GM19023 (cell line): Measurements from ENCODE around the gene PNPLA3.

ENCODE experiments used
- ATAC-seq: cut with Tn5 transposase; IDR thresholded peaks from one replicate; pipeline ENCODE4 v1.9.1; 2021; ENCODE audit warnings: mild to moderate bottlenecking, moderate library complexity; ENCODE audit not compliant: unreplicated experiment

The PNPLA3 gene

GRCh38 chr22:43921370-43921769, 2.2 kb upstream of the PNPLA3 start:
- ATAC-seq = no peak

GRCh38 chr22:43922123-43922522, 1.5 kb upstream of the PNPLA3 start:
- ATAC-seq = no peak

- ATAC-seq = no peak
Measured at GRCh38 chr22:43923191-43923590, 414 bp upstream of the PNPLA3 start.

- no peak for ATAC-seq
Measured at GRCh38 chr22:43924877-43925276, 1.3 kb downstream of the PNPLA3 start.

GRCh38 chr22:43925433-43926348, 2.1 kb downstream of the PNPLA3 start:
- no peak for ATAC-seq

- ATAC-seq = no peak
Measured at GRCh38 chr22:43926349-43926710, 2.7 kb downstream of the PNPLA3 start.

GRCh38 chr22:43928468-43928867, 4.9 kb downstream of the PNPLA3 start:
- no peak for ATAC-seq

GRCh38 chr22:43928908-43929307, 5.3 kb downstream of the PNPLA3 start:
- no peak for ATAC-seq

- no peak for ATAC-seq
Measured at GRCh38 chr22:43931771-43932170, 8.2 kb downstream of the PNPLA3 start.

- no peak for ATAC-seq
Measured at GRCh38 chr22:43941449-43941848, 17.8 kb downstream of the PNPLA3 start.

- no peak for ATAC-seq
Measured at GRCh38 chr22:43944670-43945430, 21.2 kb downstream of the PNPLA3 start.

GRCh38 chr22:43945632-43946383, 22.2 kb downstream of the PNPLA3 start:
- ATAC-seq = no peak

- ATAC-seq = no peak
Measured at GRCh38 chr22:43946384-43946667, 22.7 kb downstream of the PNPLA3 start.

- no peak for ATAC-seq
Measured at GRCh38 chr22:43948836-43949406, 25.3 kb downstream of the PNPLA3 start.

GRCh38 chr22:43951391-43951790, 27.8 kb downstream of the PNPLA3 start:
- ATAC-seq = no peak

- ATAC-seq = no peak
Measured at GRCh38 chr22:43951966-43952365, 28.4 kb downstream of the PNPLA3 start.

GRCh38 chr22:43953988-43954785, 30.6 kb downstream of the PNPLA3 start:
- no peak for ATAC-seq

GRCh38 chr22:43955040-43955882, 31.7 kb downstream of the PNPLA3 start, which contains the start of gene SAMM50:
Gene SAMM50 (plus strand): TSS chr22:43955442. CDS start chr22:43955578, 136 bp downstream.
- ATAC-seq = peak; percentile 94
